Epidermal melanocyte (primary cell): ENCODE data around the gene SMIM1.

Source experiments
- DNase-seq: peaks from one replicate; pipeline ENCODE4 v3.0.0; 2011; ENCODE audit warnings: low spot score; ENCODE audit not compliant: insufficient read length

SMIM1 gene

GRCh38 chr1:3756394-3756793 lies 16.2 kb upstream of the SMIM1 start:
- no peak for DNase-seq

- DNase-seq = no peak
Measured at GRCh38 chr1:3759164-3759563, 13.4 kb upstream of the SMIM1 start.

DNA sequence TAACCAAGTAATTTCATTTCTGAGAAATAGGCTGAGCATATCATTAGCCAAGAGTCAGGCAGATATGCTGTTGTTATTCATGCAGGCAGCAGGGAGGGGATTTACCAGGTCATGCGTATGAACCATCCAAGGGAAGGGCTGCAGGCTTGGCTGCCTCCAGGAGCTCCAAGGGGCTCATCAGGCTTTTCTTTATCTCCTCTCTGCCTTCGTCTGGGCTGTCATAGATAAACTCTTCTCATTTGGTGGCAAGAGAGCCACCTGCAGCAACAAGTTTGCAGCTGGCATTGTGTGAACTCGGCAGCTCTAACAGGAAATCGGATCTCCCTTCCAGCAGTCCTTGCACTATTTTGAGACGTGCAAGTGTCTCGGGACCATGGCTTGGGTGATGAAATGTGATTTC lies 12.8 kb upstream of the SMIM1 start:
- no peak for DNase-seq

DNA sequence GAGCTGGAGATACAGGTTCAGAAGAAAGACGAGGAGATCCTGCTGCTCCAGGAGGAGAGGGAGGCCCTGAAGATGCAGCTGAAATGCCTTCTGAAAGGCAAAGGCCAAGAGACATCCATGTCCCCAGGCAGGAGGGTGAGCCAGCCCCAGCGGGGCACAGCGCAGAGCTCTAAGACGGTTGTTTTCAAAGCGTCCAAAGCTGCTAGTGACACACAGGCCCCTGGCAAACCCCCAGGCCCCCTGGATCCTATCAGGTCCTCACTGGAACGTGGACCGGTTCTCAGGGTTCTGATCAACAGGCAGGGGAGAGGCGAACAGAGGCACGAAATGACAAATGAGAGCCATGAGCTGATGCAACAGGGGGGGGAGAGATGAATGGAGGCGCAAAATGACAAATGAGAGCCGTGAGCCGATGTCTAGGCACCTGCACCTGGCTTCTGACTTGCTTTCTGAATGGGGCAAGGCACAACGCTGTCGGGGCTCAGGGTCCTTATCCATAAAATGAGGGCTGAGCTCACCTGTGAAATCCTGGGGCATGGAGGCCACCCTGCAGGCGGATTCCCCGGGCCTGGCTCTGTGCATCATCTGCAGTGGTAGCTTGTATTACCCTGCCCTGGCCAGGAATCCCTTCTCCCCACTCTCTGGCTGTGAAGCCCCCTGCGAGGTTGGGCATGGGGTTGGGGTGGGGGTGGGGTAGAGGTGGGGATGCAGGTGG lies 11.1 kb upstream of the SMIM1 start:
- DNase-seq = no peak

- DNase-seq = no peak
Measured at GRCh38 chr1:3762151-3762872, 10.2 kb upstream of the SMIM1 start.

DNA sequence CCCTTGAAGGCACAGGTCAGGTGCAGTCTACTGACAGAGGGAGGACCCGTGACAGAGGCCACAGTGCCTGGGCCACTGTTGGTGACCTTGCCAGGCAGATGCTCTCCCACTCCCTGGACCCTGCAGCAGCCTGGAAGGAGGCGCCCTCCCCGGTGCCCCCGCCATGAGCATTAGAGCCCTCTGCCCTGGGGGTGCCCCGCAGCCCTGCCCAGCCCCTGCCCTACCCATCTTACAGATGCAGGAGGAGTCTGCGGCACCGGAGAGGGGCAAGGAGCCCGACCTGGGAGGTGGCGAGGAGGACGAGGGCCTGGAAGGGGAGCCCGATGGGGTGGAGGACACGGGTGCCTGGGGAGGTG lies 9.7 kb upstream of the SMIM1 start:
- no peak for DNase-seq

DNA sequence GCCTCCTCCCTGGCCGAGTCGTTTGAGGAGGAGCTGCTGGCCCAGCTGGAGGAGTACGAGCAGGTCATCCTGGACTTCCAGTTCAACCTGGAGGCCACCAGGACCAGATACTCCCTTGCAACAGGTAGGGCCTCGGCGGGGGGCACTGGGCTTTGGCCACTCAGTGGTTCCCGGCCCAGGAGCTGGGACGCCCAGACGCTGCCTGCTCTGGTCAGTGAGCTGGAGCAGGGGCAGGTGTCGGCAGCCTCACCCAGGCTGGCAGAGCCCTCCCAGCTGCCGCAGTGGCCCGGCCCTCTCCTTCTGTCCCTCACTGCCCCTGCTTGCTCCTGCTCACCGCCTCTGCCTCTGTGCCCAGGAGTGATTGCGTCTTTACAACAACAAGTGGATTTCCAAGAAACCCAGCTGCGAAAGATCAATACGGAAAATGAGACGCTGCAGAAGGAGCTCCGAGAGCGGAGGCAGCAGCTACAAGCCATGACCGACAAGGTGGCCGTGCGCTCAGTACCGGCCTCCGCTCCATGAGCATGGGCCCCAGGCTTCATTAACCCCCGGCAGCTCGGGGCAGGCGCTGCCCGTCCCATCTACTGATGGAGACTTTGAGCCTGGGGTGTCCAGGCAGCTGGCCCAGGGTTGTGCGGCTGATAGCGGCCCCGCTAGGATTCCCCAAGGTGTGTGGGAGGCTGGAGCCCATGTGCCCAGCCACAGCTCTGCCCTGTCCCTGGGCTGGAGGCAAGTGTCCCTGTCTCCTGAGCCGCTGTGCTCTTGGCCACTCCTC lies 9.0 kb upstream of the SMIM1 start:
- DNase-seq = no peak

DNA sequence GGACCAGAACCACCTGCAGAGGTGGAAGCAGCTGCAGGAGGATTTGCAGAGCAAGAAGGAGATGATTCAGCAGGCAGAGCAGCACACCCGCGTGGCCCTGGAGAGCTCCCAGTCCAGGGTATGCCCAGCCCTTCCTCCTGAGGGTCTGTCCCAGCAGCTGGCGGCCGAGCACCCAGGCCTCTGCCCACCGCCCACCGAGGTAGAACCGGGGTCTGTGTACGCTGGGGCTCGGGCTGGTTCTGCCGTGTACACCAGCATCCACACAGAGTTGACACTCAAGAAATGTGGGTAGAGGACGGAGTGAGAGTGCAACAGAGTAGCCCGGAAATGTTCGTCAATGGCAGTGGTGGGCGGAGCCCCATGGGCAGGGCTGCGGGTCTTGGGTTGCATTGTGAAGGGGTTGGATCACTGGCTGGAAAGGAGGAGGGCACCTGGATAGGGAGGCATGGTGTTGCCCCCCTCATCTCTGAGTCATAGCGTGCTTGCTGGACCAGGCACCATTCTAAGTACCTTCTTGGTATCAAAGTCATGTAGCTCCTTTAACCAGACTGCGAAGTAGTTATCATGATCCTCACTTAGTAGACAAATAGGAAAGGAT lies 5.1 kb upstream of the SMIM1 start:
- DNase-seq = no peak

GRCh38 chr1:3768811-3769390 lies 3.6 kb upstream of the SMIM1 start:
- DNase-seq = no peak

DNA sequence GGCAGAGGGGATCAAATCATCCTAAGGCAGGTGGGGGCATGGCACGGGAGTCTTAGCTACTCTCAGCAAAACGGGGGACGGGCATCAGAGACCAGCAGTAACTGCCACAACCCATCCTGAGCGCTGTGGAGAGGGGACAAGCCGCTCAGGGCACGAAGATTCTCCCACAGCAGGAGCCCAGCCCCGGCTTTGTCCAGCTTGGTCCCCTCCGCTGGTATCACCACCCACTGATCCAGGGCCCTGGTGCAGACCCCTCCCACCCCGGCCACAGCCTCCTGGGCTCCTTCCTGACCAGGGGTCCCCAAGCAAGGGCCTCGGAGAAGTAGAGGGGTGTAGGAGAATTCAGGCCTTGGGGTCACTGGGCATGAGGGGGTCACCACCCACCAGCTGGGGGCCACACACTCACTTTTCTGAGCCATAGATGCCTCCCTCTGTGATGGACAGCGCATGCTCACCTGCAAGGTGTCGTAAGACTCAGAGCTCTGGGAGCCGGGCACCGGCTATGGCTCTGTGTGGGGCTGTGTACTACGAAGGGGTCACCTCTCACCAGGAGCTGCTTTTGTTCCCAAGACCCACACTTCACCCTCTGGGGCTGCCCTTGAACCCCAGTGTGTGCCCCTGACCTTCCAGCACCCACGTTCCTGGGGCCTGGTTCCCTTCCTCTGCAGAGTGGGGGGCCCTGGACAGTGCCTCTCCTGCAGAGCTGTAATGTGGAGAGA lies 2.3 kb upstream of the SMIM1 start:
- DNase-seq = no peak

- no peak for DNase-seq
Measured at GRCh38 chr1:3771108-3772026, 1.2 kb upstream of the SMIM1 start.

DNA sequence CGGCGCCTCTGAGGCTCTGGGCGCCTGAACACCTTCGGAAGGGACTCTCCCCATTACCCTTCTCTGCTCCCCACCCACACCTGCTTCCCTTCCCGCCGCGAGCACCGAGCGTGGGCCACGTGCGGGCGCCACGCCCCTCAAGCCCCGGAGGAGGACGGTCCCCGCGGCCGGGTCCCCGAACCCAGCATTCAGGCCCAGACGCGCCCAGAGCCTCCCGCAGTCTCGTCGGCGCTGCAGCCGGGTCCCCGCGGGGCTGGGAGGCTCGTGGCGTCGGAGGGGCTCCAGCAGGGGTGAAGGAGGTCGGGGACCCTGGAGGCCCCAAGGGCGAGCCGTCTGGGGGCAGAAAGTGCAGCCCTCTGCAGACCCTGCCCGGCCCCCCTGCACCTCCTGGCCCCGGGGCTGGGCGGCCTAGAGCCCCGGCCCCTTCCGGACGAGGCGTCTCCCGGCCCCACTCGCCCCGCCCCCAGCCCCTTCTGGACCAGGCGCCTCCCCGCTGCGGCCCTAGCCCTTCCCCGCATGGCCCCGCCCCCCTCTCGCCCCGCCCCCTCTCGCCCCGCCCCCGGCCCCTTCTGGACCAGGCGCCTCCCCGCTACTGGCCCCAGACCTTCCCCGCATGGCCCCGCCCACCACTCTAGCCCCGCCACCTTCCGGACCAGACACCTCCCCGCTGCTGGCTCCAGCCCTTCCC lies 378 bp upstream of the SMIM1 start:
- DNase-seq = peak; percentile 96

GRCh38 chr1:3773572-3774275 lies 1.2 kb downstream of the SMIM1 start:
- no peak for DNase-seq

DNA sequence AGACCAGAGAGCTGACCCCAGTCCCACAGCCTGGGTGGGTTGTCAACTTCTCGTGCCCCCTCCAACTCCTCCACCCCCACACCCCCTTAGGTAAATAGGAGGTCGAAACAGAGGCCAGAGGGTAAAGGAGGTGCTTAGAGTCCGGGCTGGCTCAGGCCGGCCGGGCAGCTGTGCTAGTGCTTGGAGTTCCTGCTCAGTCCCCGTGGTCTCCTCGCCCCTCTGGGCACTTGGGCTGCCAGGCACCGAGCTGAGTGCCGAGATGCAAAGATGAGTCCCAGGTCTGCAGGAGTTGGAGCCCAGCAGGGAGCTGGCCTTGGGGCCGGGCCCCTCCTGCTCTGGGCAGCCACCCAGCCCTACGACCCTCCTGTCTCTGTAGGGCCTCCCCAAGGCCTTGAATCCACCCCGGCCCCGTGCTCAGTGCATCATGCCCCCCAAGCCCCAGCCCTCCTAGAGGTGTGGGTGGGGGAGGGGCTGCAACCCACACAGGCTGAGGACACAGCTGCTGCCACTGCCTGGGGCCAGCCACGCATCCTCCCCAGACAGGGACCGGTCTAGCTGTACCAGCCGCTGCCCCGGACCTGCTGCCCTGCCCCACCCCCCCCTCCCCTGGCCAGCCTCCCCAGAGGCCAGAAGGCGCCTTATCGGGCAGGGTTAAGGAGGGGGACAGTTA lies 1.9 kb downstream of the SMIM1 start:
- DNase-seq = no peak

- DNase-seq = no peak
Measured at GRCh38 chr1:3774946-3775489, 2.5 kb downstream of the SMIM1 start.

DNA sequence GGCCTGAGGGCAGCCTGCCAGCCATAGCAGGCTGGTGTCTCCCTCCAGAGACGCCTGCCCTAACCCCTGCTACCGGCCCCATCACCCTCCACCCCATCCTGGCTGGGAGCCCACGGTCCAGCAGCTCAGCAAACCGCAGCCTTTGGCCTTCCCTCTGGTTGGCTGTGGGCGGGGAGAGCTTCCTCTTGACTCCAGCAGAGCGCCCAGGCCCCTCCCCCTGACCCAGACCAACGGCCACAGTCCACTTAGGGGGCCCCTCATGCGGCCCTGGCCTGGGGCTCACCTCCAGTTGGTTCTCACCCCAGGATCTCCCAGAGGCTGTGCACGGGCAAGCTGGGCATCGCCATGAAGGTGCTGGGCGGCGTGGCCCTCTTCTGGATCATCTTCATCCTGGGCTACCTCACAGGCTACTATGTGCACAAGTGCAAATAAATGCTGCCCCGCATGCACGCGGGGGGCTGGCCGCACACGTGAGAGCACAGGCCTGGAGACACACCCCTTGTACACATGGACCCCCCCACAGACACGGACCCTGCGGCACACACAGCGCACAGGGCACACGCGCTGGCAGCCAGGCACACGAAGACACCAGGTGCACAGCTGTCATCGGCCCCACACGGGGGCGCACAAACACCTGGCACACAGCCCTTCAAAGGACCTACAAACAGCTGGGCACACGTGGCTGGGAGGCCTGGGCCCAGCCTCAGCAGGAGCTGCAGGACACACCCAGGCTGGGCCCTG lies 3.1 kb downstream of the SMIM1 start:
- DNase-seq = peak; percentile 73
